CD4-positive, alpha-beta memory T cell (primary cell): ENCODE data around the gene RPS6KB1. TPM values are rescaled to one million over a fixed set of nuclear protein-coding genes. Genes with fewer than 3 reads are reported as not detected.
"Not testable (repeated sequence)": the region's sequence is repeated elsewhere in the genome, so short reads cannot be mapped to it uniquely, and the experiment has no call there.

ENCODE experiments used
- CTCF ChIA-PET: fragments of 350-600 bp; sonication (Branson Sonifier 250); formaldehyde crosslinking; loops from one replicate; lab custom pipeline; 2021; ENCODE audit warnings: inconsistent platforms; ENCODE audit not compliant: partially characterized antibody; lab: Charles Lee
- POLR2A ChIA-PET: fragments of 350-600 bp; sonication (Branson Sonifier 250); formaldehyde crosslinking; loops from one replicate; lab custom pipeline; 2021; ENCODE audit not compliant: partially characterized antibody; lab: Charles Lee
- DNase-seq, 5 donors: peaks; one replicate each; pipeline versions ENCODE4 v3.0.0 to v3.0.0-alpha.2; 2020 to 2022; ENCODE audit warnings: mixed read lengths in 1 of 5
- H3K27ac ChIP-seq: one replicate; pipeline ENCODE4 v1.7.0; 2013; ENCODE audit warnings: low read depth, low read length
- H3K27me3 ChIP-seq: 2 replicates; pipeline ENCODE4 v1.7.0; 2013; ENCODE audit warnings: mild to moderate bottlenecking, low read length, moderate library complexity; ENCODE audit not compliant: insufficient read depth
- H3K36me3 ChIP-seq: 2 replicates; pipeline ENCODE4 v1.7.0; 2013; ENCODE audit warnings: mild to moderate bottlenecking, low read length, moderate library complexity; ENCODE audit not compliant: insufficient read depth
- H3K4me1 ChIP-seq: 2 replicates; pipeline ENCODE4 v1.7.0; 2013; ENCODE audit warnings: mild to moderate bottlenecking, low read length, moderate library complexity; ENCODE audit not compliant: insufficient read depth
- H3K4me3 ChIP-seq, 2 donors: one replicate each; pipeline ENCODE4 v1.7.0; 2013; ENCODE audit warnings: low read length in 2 of 2, mild to moderate bottlenecking in 1 of 2
- H3K9me3 ChIP-seq, 2 donors: one replicate each; pipeline ENCODE4 v1.7.0; 2013; ENCODE audit warnings: low read length in 2 of 2, control low read depth in 1 of 2; ENCODE audit not compliant: control insufficient read depth in 1 of 2
- H3K27ac Mint-ChIP-seq, 7 donors: one replicate each; pipeline ENCODE4 v1.8.0; 2020 to 2021; ENCODE audit warnings: mixed read lengths in 7 of 7, mild to moderate bottlenecking in 6 of 7, inconsistent platforms in 3 of 7, moderate library complexity in 3 of 7
- H3K27me3 Mint-ChIP-seq, 2 donors: one replicate each; pipeline ENCODE4 v1.8.0; 2020 to 2021; ENCODE audit warnings: mixed read lengths in 2 of 2
- H3K36me3 Mint-ChIP-seq, 2 donors: one replicate each; pipeline ENCODE4 v1.8.0; 2020 to 2021; ENCODE audit warnings: mixed read lengths in 2 of 2, inconsistent platforms in 1 of 2, mild to moderate bottlenecking in 1 of 2
- H3K4me1 Mint-ChIP-seq, 4 donors: one replicate each; pipeline ENCODE4 v1.8.0; 2020 to 2021; ENCODE audit warnings: mixed read lengths in 4 of 4, mild to moderate bottlenecking in 1 of 4
- H3K4me3 Mint-ChIP-seq, 8 donors: one replicate each; pipeline ENCODE4 v1.8.0; 2020 to 2021; ENCODE audit warnings: mixed read lengths in 8 of 8, mild to moderate bottlenecking in 7 of 8, moderate library complexity in 6 of 8, inconsistent platforms in 3 of 8
- H3K9me3 Mint-ChIP-seq, 8 donors: one replicate each; pipeline ENCODE4 v1.8.0; 2020 to 2021; ENCODE audit warnings: mixed read lengths in 8 of 8, mild to moderate bottlenecking in 5 of 8, inconsistent platforms in 3 of 8, moderate library complexity in 1 of 8
- intact Hi-C: fragments of 100-400 bp; cut with micrococcal nuclease; formaldehyde crosslinking; loops from one replicate; pipeline ENCODE4 v1.15.1; 2023
- polyA plus RNA-seq, 2 donors: library from polyadenylated mRNA; unstranded; fragments of 300-500 nt; fragmentation: Illumina TruSeq; gene quantifications; one replicate each; pipeline ENCODE4 v1.2.3, GENCODE V29; 2021
- total RNA-seq, 2 experiments: library from RNA; stranded (reverse); gene quantifications; one replicate each; pipeline ENCODE4 v1.2.3, GENCODE V29; 2021

RPS6KB1 gene
- total and polyA plus RNA-seq, 4 experiments from 2014 or later, result 21.2 to 67.4 (median 42.1) TPM

- H3K9me3 Mint-ChIP-seq, intact Hi-C loops, H3K4me1 ChIP-seq, H3K4me3 ChIP-seq, H3K27me3 Mint-ChIP-seq, H3K4me1 Mint-ChIP-seq, CTCF ChIA-PET, H3K27ac Mint-ChIP-seq, DNase-seq, H3K4me3 Mint-ChIP-seq, H3K9me3 ChIP-seq, H3K27ac ChIP-seq, H3K36me3 Mint-ChIP-seq, POLR2A ChIA-PET, H3K36me3 ChIP-seq, H3K27me3 ChIP-seq: not testable (repeated sequence)
These were observed 78.8 kb downstream of the RPS6KB1 start for GRCh38 chr17:59971771-59972170.

- Histone ChIP-seq H3K9me3 (no peaks in the 10 kb centered on the region), H3K4me1 (no peaks in the 10 kb centered on the region), H3K4me3 (no peak overlapping the region), H3K27ac (no peak overlapping the region), H3K27me3 (no peaks in the 10 kb centered on the region), H3K36me3 (no peaks in the 10 kb centered on the region)
- intact Hi-C loops, result no loop called here
- no peaks in the 10 kb centered on the region for H3K27me3 Mint-ChIP-seq
- no peaks in the 10 kb centered on the region for H3K9me3 Mint-ChIP-seq
- H3K4me1 Mint-ChIP-seq, result no peaks in the 10 kb centered on the region
- ChIA-PET CTCF (no interaction called here), POLR2A (no interaction called here)
- H3K27ac Mint-ChIP-seq, result no peak overlapping the region
- no peak overlapping the region for H3K4me3 Mint-ChIP-seq
- no peak for DNase-seq
- H3K36me3 Mint-ChIP-seq, result no peaks in the 10 kb centered on the region
These were observed 79.9 kb downstream of the RPS6KB1 start for GRCh38 chr17:59972778-59973177.

- H3K27me3 Mint-ChIP-seq, H3K4me1 Mint-ChIP-seq, H3K36me3 Mint-ChIP-seq, intact Hi-C loops, H3K9me3 ChIP-seq, H3K4me3 ChIP-seq, H3K36me3 ChIP-seq, H3K27ac Mint-ChIP-seq, H3K27ac ChIP-seq, H3K27me3 ChIP-seq, DNase-seq, H3K4me1 ChIP-seq, H3K9me3 Mint-ChIP-seq, CTCF ChIA-PET, POLR2A ChIA-PET, H3K4me3 Mint-ChIP-seq: not testable (repeated sequence)
These were observed 80.6 kb downstream of the RPS6KB1 start for GRCh38 chr17:59973483-59973882.

- H3K4me1 Mint-ChIP-seq, H3K9me3 Mint-ChIP-seq, CTCF ChIA-PET, H3K36me3 ChIP-seq, intact Hi-C loops, H3K27ac ChIP-seq, H3K4me3 ChIP-seq, H3K36me3 Mint-ChIP-seq, H3K27ac Mint-ChIP-seq, H3K27me3 Mint-ChIP-seq, H3K9me3 ChIP-seq, H3K4me1 ChIP-seq, H3K27me3 ChIP-seq, H3K4me3 Mint-ChIP-seq, POLR2A ChIA-PET: not testable (repeated sequence)
- peak in 1 of 5 donors; percentile 20 for DNase-seq
These were observed 82.2 kb downstream of the RPS6KB1 start for GRCh38 chr17:59975166-59975565.

GRCh38 chr17:59996608-59997007 lies 103.7 kb downstream of the RPS6KB1 start:
- H3K4me3 Mint-ChIP-seq, POLR2A ChIA-PET, DNase-seq, H3K27me3 ChIP-seq, H3K36me3 Mint-ChIP-seq, H3K27ac ChIP-seq, H3K4me3 ChIP-seq, H3K9me3 Mint-ChIP-seq, H3K4me1 ChIP-seq, H3K27me3 Mint-ChIP-seq, CTCF ChIA-PET, H3K4me1 Mint-ChIP-seq, H3K9me3 ChIP-seq, H3K36me3 ChIP-seq, intact Hi-C loops, H3K27ac Mint-ChIP-seq: not testable (repeated sequence)

Other genes with a start within 250 kb of the RPS6KB1 start
- gene PTRH2, start 185.7 kb upstream of the RPS6KB1 start, total RNA-seq, result 10 to 100 TPM; 17.3 to 17.8 TPM
- 10 to 100 TPM; 16.4 to 19.5 TPM for gene PTRH2, start 185.7 kb upstream of the RPS6KB1 start, polyA plus RNA-seq
- gene VMP1, start 185.5 kb upstream of the RPS6KB1 start, total RNA-seq, result 100 to 1,000 TPM; 106 to 113 TPM
- gene VMP1, start 185.5 kb upstream of the RPS6KB1 start, polyA plus RNA-seq, result 10 to 100 TPM; 52.9 to 81.3 TPM
- 10 to 100 TPM; 42.4 to 44.0 TPM for gene TUBD1, start 178 bp upstream of the RPS6KB1 start, total RNA-seq
- gene TUBD1, start 178 bp upstream of the RPS6KB1 start, polyA plus RNA-seq, result 10 to 100 TPM; 13.6 to 22.6 TPM
- gene RNFT1, start 71.6 kb downstream of the RPS6KB1 start, total RNA-seq, result 10 to 100 TPM; 36.6 to 40.3 TPM
- gene RNFT1, start 71.6 kb downstream of the RPS6KB1 start, polyA plus RNA-seq, result 10 to 100 TPM; 23.2 to 33.6 TPM
- 10 to 100 TPM; 18.7 to 23.5 TPM for gene HEATR6, start 185.8 kb downstream of the RPS6KB1 start, total RNA-seq
- 10 to 100 TPM; 10.5 to 16.5 TPM for gene HEATR6, start 185.8 kb downstream of the RPS6KB1 start, polyA plus RNA-seq